NCI-H1092 (cell line): ENCODE results near the gene BCL2L1.
"Not testable (repeated sequence)": the region's sequence is repeated elsewhere in the genome, so short reads cannot be mapped to it uniquely, and the experiment has no call there.

Experiments used
- DNase-seq: peaks from one replicate; lab custom pipeline; 2025; lab: John Stamatoyannopoulos, UW

The BCL2L1 gene

GRCh38 chr20:31722257-31723068, at the start of gene BCL2L1:
Gene BCL2L1, minus strand, starts transcription at chr20:31722868. Its CDS starts 650 bp downstream, at chr20:31722218.
- peak; percentile 73 for DNase-seq

GRCh38 chr20:31770243-31770642, 47.6 kb upstream of the BCL2L1 start:
- no peak for DNase-seq

- no peak for DNase-seq
Observed at GRCh38 chr20:31769681-31770080, 47.0 kb upstream of the BCL2L1 start.

GRCh38 chr20:31767805-31768204, 45.1 kb upstream of the BCL2L1 start:
- no peak for DNase-seq

GRCh38 chr20:31764641-31765305, 42.1 kb upstream of the BCL2L1 start:
- DNase-seq = no peak

- DNase-seq = no peak
Observed at GRCh38 chr20:31760519-31761240, 38.0 kb upstream of the BCL2L1 start.

- DNase-seq = no peak
Observed at GRCh38 chr20:31759836-31760518, 37.3 kb upstream of the BCL2L1 start.

GRCh38 chr20:31758991-31759390, 36.3 kb upstream of the BCL2L1 start:
- no peak for DNase-seq

- DNase-seq = no peak
Observed at GRCh38 chr20:31758521-31758920, 35.9 kb upstream of the BCL2L1 start.

- no peak for DNase-seq
Observed at GRCh38 chr20:31757254-31757653, 34.6 kb upstream of the BCL2L1 start.

GRCh38 chr20:31751126-31751525, 28.5 kb upstream of the BCL2L1 start:
- DNase-seq = no peak

GRCh38 chr20:31749223-31749622, 26.6 kb upstream of the BCL2L1 start:
- DNase-seq = no peak

- no peak for DNase-seq
Observed at GRCh38 chr20:31747640-31748039, 25.0 kb upstream of the BCL2L1 start.

GRCh38 chr20:31747028-31747427, 24.4 kb upstream of the BCL2L1 start:
- DNase-seq = not testable (repeated sequence)

- DNase-seq = no peak
Observed at GRCh38 chr20:31746068-31746878, 23.6 kb upstream of the BCL2L1 start.

- DNase-seq = no peak
Observed at GRCh38 chr20:31740656-31741323, 18.1 kb upstream of the BCL2L1 start.

GRCh38 chr20:31740208-31740607, 17.5 kb upstream of the BCL2L1 start:
- DNase-seq = no peak

- DNase-seq = no peak
Observed at GRCh38 chr20:31739550-31739977, 16.9 kb upstream of the BCL2L1 start.

- DNase-seq = peak; percentile 97
Observed at GRCh38 chr20:31738729-31739549, 16.3 kb upstream of the BCL2L1 start, which contains the start of gene TPX2. Gene TPX2, plus strand, starts transcription at chr20:31739290. Its CDS starts 18,187 bp downstream, at chr20:31757477.

GRCh38 chr20:31731321-31731717, 8.7 kb upstream of the BCL2L1 start:
- no peak for DNase-seq
